Subcutaneous adipose tissue (tissue), 4 donors: ENCODE measurements around the gene DCAF12L2. TPM values are rescaled to one million over a fixed set of nuclear protein-coding genes. Genes with fewer than 3 reads are reported as not detected.

Experiments used
- CTCF ChIP-seq: fragments of 450-650 bp; IDR thresholded peaks from one replicate; pipeline ENCODE4 v1.5.1; 2016; ENCODE audit warnings: low read depth, mild to moderate bottlenecking, control low read depth, antibody characterized with exemption, moderate library complexity
- total RNA-seq, 4 donors: library from RNA; depleted of rRNA; stranded (reverse); fragments of >200 nt; gene quantifications; one replicate each; pipeline ENCODE4 v1.1.0, GENCODE V29; 2016

The DCAF12L2 gene
- total RNA-seq, 4 donors from 2014 or later, result 0.33 to 1.1 (median 0.54) TPM

DNA sequence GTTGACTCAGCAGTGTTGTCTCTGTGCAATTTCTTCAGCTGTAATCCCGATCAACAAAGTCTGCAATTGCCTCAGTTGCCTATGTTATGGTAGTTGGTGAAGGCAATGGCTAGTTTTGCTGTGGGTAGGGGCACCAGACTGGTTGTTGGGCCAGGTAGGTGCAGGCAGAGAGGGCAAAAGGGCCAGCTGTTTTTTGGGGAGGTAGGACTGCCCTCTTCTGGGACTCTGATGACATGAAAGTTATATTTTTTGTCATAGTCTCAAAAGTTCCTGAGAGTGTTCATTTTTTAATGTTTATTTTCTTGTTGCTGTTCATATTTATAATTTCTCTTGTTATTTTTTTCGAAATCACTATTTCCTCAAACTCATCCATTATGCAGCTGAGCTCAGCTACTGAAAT lies 25.1 kb downstream of the DCAF12L2 start:
- no peak for TF ChIP-seq CTCF

DNA sequence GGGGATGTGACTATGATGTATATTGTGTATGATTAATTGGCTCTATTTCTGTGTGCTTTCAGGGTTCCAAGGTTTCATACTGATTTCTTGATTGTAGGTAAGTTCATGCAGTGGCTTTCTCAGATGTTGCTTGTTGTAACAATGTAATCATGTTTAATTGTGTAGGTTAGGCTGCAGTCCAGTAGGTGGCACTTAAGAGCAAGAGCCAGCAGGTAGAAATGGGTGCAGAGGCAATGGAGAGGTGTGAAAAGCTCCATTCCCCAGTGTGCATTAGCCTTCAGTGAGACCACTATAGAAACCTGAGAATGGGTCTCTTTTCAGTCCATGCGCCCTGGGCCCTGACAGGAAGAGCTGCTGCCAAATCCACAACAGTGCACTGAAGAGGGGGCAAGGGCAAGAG lies 28.2 kb downstream of the DCAF12L2 start:
- TF ChIP-seq CTCF, result no peak

GRCh38 chrX:126124721-126125120 lies 41.4 kb downstream of the DCAF12L2 start:
- TF ChIP-seq CTCF, result no peak
